ENCODE results near the gene INPP5D.
"Not testable (repeated sequence)": the region's sequence is repeated elsewhere in the genome, so short reads cannot be mapped to it uniquely, and the experiment has no call there.

The INPP5D gene

GRCh38 chr2:233094614-233095013, 34.5 kb downstream of the INPP5D start:
- no peak for DNase-seq (ENCODE audit: low read depth)

- no peak for DNase-seq (ENCODE audit: low read depth)
Observed at GRCh38 chr2:233096006-233096405, 35.9 kb downstream of the INPP5D start.

DNA sequence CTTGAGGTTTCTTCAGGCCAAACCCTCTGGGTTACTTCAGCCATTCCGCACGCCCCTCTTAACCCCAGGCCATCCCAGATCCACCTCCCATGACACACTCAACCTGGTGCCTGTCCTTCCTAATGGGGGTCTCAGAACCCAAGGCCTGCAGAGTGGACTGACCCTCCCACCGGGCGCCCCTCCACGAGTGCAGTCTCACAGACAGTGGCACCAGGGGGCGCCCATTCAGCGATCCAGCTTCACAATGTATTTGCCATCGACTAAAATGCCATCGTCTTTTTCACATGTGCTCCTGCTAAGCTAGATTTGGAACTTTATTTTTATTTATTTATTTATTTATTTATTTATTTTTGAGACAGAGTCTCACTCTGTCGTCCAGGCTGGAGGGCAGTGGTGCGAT, 38.5 kb downstream of the INPP5D start:
- DNase-seq (ENCODE audit: low read depth), result no peak

- DNase-seq (ENCODE audit: low read depth), result not testable (repeated sequence)
Observed at GRCh38 chr2:233099820-233100191, 39.7 kb downstream of the INPP5D start.

DNA sequence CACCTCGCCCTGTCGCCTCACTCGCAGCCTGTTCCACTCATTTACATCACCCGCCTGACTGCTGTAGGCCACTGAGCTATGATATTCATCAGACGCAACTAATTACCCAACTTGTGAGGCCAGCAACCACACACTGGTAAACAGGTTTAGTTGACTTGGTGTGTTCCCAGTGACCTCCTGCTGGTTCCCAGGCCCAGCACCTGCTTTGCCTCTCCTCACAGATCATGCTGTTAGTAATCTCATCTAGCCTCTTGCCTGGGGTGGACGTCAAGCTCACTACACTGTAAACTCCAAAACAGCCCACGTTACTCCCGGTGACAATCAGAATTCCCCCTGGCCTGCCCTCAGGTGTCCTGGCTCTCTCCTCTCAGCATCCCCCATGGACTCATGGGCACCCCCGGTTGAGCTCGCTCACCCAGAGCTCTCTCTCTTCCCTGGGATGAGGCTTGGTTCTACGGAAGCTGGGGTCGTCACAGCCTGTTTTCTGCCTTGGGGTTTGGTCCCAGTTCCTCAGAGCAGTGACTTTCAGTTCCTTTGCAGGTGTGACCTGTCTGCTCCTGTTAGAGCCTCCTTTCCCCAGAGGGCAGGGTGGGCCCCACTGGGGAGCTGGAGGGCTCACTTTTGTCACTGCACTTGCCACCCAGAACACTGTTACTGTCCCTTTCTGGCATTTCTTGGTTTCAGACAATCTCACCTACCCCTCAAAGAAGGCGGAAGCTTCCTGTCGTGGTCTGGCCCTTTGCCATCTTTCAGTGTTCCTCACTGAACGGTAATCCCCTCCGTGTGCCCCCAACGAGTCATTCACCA, 40.3 kb downstream of the INPP5D start:
- peak; percentile 40 for DNase-seq (ENCODE audit: low read depth)

DNA sequence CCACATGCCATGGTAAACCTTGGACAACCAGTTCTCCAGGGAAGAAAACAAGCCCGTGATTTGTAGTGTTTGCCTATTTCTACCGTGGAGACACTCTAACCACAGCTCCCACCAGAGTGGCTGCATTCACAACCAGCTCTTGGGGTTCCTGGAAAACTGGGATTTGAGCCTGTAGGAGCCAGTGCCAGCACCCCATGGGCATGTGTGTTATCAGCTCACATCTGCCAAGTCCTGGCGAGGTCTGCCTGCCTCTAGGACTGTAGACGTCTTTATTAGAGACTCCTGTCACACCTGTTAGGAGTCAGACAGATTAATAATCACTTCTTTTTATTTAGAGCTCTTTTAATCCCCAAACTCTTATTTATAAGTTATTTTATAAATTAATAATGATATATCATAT, 41.0 kb downstream of the INPP5D start:
- DNase-seq (ENCODE audit: low read depth), result no peak

GRCh38 chr2:233101816-233102215, 41.7 kb downstream of the INPP5D start:
- DNase-seq (ENCODE audit: low read depth), result no peak

GRCh38 chr2:233105156-233105895, 45.2 kb downstream of the INPP5D start:
- no peak for DNase-seq (ENCODE audit: low read depth)

DNA sequence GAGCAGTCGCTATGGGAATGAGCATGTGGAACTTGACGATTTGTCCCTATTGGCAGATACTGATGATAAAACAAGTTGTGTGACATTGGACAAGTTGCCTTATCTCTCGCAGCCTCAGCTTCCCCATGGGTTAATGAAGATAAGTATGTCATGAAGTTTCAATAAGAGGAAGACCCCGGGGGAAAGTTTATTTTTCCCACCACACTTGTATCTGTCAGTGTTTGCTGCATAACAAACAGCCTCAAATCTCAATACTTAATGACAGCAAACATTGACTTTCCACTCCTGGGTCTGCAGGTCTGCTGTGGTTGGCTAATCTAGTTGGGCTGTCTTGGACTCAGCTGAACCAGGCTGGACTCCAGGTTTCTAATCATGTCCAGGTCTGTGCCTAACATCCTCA, 45.8 kb downstream of the INPP5D start:
- DNase-seq (ENCODE audit: low read depth), result no peak

GRCh38 chr2:233107011-233107410, 46.9 kb downstream of the INPP5D start:
- no peak for DNase-seq (ENCODE audit: low read depth)

DNA sequence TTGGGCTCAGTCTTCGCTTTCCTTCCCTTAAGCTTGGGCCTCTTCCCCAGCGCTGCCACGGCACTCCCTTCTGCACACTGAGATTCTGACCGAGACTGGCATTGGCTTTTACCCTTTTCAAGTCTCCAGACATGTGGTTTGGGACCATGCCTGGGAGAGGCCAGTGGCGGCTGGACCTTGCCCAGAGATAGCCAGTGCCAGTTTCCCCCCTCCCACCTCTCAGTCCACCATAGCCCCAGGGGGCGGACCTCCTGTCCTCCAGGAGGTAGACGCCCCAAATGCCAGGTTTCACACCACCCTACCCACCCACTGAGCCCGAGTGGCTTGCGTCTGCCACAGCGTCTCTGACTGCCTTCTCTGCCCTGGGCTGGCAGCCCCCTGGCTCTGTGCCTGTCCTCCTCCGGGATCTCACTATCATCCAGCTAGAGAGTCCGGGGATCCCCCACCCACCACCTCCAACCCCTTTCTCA, 47.7 kb downstream of the INPP5D start:
- DNase-seq (ENCODE audit: low read depth), result no peak

- DNase-seq (ENCODE audit: low read depth), result no peak
Observed at GRCh38 chr2:233108611-233109490, 48.7 kb downstream of the INPP5D start.

DNA sequence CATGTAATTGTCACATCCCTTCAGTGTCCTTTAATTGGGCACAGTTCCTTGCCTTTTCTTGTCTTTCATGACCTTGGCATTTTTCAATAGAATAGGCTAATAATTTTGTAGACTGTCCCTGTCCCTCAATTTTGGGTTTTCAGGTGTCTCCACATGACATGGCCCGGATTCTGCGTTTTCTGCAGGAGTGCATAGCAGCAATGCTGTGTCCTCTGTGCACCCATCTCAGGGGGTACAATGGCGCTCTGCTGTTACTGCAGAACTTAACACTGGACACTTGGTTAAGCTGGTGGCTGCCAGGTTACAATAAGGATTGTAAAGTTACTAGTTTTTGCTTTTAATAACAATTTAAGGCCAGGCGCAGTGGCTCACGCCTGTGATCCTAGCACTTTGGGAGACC, 51.3 kb downstream of the INPP5D start:
- no peak for DNase-seq (ENCODE audit: low read depth)

DNA sequence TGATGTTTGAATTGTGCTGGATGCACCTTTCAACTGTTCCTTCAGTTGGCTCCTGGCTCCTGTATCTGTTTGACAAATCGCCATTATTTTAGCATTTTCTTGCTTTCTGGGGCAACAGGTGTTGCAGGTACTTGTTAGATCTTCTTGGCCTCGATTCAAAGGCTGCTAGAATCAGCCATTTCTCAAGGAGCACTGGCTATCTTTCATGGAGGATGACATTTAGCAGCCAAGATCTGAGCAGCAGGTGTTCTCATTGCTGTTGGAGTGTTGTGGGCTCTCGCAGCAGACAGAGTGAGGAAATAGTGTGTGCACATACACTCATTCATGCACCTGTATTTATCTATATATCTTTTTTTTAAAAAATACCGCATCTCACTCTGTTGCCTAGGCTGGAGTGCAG, 52.2 kb downstream of the INPP5D start:
- DNase-seq (ENCODE audit: low read depth), result no peak

- no peak for DNase-seq (ENCODE audit: low read depth)
Observed at GRCh38 chr2:233112776-233113452, 52.8 kb downstream of the INPP5D start.

DNA sequence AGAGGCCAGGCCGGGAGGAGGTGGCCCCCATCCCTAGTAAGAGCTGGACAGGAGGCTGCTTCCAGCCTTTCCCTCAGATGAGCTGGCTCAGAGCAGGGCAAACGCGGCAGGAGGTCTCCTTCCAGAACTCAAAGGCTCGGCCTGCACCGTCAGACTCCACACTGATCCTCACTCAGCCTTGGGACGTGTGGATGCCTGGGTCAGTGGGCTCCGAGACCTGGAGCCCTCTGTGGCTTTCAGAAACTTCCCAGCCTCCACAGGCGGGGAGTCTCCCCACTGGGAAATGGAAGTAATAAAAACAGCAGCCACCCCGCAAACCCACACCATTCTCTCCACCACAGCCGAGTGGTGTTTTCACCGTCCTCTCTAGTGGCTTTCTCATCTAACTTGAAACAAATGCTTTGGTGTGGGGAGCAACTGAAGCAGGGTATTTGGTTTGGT, 54.3 kb downstream of the INPP5D start:
- DNase-seq (ENCODE audit: low read depth), result no peak

GRCh38 chr2:233115121-233115520, 55.0 kb downstream of the INPP5D start:
- no peak for DNase-seq (ENCODE audit: low read depth)

- no peak for DNase-seq (ENCODE audit: low read depth)
Observed at GRCh38 chr2:233115741-233116140, 55.6 kb downstream of the INPP5D start.

DNA sequence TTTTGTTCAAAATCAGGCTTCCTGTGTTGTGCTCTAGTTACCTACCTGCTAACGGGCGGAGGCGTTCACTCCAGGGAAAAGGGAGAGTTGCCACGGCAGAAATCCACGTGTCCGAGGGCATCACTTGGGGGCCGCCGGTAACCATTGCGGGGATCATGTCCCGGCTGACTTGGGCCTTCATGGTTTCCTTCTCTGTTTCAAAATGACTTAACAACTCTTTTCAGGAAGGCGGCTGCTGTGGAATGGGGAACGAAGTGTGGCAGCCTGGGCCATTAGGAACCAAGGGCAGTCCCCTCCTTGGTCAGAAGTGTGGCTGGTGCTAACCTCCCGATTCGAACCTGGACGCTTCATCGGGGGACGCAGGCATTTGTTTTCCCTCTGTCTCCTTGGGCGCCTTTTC, 56.8 kb downstream of the INPP5D start:
- no peak for DNase-seq (ENCODE audit: low read depth)

DNA sequence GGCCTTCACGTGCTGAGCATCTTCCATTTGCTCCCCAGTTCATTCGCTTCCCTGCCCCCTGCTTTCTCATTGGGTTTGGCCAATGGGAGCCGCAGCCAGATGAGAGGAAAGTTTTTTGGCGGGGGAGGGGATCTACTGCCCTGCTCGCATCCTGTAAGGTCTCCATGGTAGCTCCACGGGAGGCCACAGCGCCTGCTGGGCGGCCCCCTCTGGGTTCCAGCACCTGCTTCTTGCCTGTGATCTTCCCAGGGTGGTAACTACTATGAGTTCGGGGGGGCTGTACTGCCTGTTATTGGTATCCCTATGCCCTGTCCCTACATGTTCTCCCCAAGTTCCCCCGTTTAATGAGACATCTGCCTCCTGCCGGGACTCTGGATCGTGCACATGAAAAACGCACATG, 57.2 kb downstream of the INPP5D start:
- no peak for DNase-seq (ENCODE audit: low read depth)

GRCh38 chr2:233117811-233118647, 57.9 kb downstream of the INPP5D start:
- no peak for DNase-seq (ENCODE audit: low read depth)
